ENCODE data around the gene PLCG2. TPM values are rescaled to one million over a fixed set of nuclear protein-coding genes. Genes with fewer than 3 reads are reported as not detected.

Gene PLCG2
- total RNA-seq, 2 donors from 2014 or later: 11.6 to 30.9 TPM

DNA sequence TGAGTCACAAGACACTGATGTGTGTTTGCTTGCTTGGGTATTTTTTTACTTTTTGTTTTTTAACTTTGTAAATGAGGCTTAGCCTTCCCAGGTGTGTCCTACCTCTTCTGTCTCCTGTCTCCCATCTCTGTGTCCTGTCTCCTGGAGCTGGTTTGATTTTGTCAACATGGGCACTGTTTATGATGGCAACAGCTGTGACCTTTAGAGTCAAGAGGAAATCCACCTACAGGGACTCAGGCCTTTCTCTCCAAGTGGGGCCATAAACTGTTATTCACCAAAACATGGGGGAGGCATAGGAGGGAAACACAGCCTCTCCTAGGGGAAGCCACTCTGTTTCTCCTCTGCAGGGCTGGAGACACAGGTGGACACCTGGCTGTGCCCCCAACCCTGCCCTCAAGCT lies 13.1 kb upstream of the PLCG2 start:
- ATAC-seq (ENCODE audit: insufficient number of reproducible peaks, low FRiP score, low read depth): no peak
- Histone ChIP-seq H3K27ac (no peak overlapping the region), H3K4me3 (no peak overlapping the region), H3K9me3 (no peaks in the 10 kb centered on the region), H3K36me3 (no peaks in the 10 kb centered on the region), H3K4me1 (ENCODE audit: control insufficient read depth in 1 of 2, low read depth in 2 of 2) (no peaks in the 10 kb centered on the region), H3K27me3 (replicated peaks; ENCODE audit: insufficient read depth) (no peaks in the 10 kb centered on the region)
- no peak for DNase-seq (ENCODE audit: low spot score)
- TF ChIP-seq, protein P1, sequence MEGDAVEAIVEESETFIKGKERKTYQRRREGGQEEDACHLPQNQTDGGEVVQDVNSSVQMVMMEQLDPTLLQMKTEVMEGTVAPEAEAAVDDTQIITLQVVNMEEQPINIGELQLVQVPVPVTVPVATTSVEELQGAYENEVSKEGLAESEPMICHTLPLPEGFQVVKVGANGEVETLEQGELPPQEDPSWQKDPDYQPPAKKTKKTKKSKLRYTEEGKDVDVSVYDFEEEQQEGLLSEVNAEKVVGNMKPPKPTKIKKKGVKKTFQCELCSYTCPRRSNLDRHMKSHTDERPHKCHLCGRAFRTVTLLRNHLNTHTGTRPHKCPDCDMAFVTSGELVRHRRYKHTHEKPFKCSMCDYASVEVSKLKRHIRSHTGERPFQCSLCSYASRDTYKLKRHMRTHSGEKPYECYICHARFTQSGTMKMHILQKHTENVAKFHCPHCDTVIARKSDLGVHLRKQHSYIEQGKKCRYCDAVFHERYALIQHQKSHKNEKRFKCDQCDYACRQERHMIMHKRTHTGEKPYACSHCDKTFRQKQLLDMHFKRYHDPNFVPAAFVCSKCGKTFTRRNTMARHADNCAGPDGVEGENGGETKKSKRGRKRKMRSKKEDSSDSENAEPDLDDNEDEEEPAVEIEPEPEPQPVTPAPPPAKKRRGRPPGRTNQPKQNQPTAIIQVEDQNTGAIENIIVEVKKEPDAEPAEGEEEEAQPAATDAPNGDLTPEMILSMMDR (IDR thresholded peaks at IDR 0.05): no peak

DNA sequence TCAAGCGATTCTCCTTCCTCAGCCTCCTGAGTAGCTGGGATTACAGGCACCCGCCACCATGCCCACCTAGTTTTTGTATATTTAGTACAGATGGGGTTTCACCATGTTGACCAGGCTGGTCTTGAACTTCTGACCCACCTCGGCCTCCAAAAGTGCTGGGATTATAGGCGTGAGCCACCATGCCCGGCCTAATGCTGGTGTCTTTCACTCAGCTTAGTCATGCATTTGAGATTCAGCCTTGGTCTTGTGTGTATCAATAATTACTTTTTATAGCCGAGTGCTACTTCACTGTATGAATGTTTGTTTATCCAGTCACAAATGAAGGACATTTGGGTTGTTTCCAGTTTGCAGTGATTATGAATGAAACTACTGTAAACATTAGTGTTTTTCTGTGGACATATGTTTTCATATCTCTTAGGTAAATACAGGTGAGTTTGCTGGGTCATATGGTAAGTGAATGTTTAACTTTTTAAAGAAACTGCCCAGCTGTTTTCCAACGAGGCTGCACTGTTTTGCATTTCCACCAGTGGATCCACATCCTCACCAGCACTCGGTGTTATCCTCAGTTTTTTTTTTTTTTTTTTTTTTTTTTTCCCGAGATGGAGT lies 11.0 kb upstream of the PLCG2 start:
- H3K27ac ChIP-seq: no peak overlapping the region
- no peaks in the 10 kb centered on the region for H3K4me1 ChIP-seq (ENCODE audit: control insufficient read depth in 1 of 2, low read depth in 2 of 2)
- no peak overlapping the region for H3K4me3 ChIP-seq
- ATAC-seq (ENCODE audit: insufficient number of reproducible peaks, low FRiP score, low read depth) (no peak), DNase-seq (ENCODE audit: low spot score) (no peak)
- H3K36me3 ChIP-seq: no peaks in the 10 kb centered on the region
- TF ChIP-seq, protein P1 (IDR thresholded peaks at IDR 0.05): no peak
- no peaks in the 10 kb centered on the region for H3K27me3 ChIP-seq (replicated peaks; ENCODE audit: insufficient read depth)
- no peaks in the 10 kb centered on the region for H3K9me3 ChIP-seq

DNA sequence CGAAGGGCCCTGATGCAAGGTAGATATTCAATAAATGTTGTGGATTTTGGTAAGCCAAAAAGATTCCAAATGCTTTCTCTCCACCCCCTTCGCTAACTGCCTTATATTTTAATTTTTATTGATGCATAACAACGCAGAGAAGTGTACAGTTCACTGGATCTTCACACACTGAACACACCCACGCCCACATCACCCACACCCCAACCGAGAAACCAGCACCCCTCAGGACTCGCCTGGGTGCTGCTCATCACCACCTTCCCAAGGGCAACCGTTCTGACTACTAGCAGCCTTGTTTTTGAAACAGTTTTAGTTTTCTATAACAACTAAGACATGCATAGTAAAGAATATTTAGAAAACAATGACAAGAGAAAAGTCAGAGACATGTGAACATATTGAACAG lies 9.1 kb upstream of the PLCG2 start:
- H3K36me3 ChIP-seq: no peaks in the 10 kb centered on the region
- TF ChIP-seq, protein P1 (IDR thresholded peaks at IDR 0.05): no peak
- no peak overlapping the region for H3K27ac ChIP-seq
- H3K27me3 ChIP-seq (replicated peaks; ENCODE audit: insufficient read depth): no peaks in the 10 kb centered on the region
- H3K4me3 ChIP-seq: no peak overlapping the region
- DNase-seq (ENCODE audit: low spot score) (no peak), ATAC-seq (ENCODE audit: insufficient number of reproducible peaks, low FRiP score, low read depth) (no peak)
- no peaks in the 10 kb centered on the region for H3K4me1 ChIP-seq (ENCODE audit: control insufficient read depth in 1 of 2, low read depth in 2 of 2)
- H3K9me3 ChIP-seq: no peaks in the 10 kb centered on the region

DNA sequence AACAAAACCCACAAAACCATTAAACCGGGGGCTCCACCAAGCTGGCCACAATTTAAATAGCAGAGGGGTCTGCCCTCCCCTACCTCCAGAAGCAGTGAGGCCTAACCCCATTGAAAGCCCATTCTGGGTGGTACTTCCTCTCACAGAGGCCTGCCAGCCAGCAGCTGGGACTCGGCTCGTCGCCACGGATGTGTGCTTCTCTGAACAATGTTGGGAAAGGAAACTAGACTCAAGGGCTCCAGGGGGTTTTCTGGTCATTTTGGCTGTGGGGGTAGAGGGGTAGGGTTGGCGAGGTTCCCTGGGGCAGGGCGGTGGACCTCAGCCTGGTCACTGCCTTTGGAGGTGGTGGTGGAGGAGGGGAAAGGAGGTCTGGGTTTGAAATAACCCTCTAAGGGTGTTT lies 4.7 kb upstream of the PLCG2 start:
- TF ChIP-seq, protein P1 (IDR thresholded peaks at IDR 0.05): no peak
- H3K4me1 ChIP-seq (ENCODE audit: control insufficient read depth in 1 of 2, low read depth in 2 of 2): no peaks in the 10 kb centered on the region
- no peak for ATAC-seq (ENCODE audit: insufficient number of reproducible peaks, low FRiP score, low read depth)

DNA sequence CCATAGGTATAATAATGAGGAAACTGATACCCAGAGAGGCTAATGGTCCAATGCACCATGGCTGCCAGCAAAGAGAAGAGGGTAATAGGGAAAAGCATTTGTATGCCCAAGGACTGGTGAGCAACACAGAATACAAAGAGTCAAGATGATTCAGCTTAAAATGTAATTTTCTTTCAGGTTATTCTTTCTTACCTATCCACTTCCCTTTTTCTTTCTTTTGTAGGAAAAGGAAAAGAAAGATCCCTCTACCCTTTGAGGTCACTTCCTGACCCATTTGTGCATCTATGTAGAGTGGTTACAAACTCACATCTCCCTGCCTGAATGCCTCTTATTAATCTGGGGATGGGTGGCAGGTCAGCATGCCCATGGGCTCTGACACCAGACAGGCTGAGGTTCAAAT lies 3.5 kb upstream of the PLCG2 start:
- H3K27me3 ChIP-seq (replicated peaks; ENCODE audit: insufficient read depth): no peaks in the 10 kb centered on the region
- H3K27ac ChIP-seq: no peak overlapping the region
- H3K36me3 ChIP-seq: no peaks in the 10 kb centered on the region
- TF ChIP-seq, protein P1 (IDR thresholded peaks at IDR 0.05): no peak
- ATAC-seq (ENCODE audit: insufficient number of reproducible peaks, low FRiP score, low read depth) (no peak), DNase-seq (ENCODE audit: low spot score) (no peak)
- peaks cover 0 to 2% of the 10 kb centered on the region in 2 donors for H3K4me1 ChIP-seq (ENCODE audit: control insufficient read depth in 1 of 2, low read depth in 2 of 2)
- no peaks in the 10 kb centered on the region for H3K9me3 ChIP-seq
- no peak overlapping the region for H3K4me3 ChIP-seq

More for the DNA sequence above, 4.7 kb upstream of the PLCG2 start:
- no peaks in the 10 kb centered on the region for H3K9me3 ChIP-seq
- H3K27ac ChIP-seq: no peak overlapping the region
- H3K4me3 ChIP-seq: no peak overlapping the region
- no peaks in the 10 kb centered on the region for H3K36me3 ChIP-seq
- DNase-seq (ENCODE audit: low spot score): no peak
- H3K27me3 ChIP-seq (replicated peaks; ENCODE audit: insufficient read depth): no peaks in the 10 kb centered on the region
